Small intestine (tissue), 16 donors: ENCODE data around the gene SLIRP. TPM values are rescaled to one million over a fixed set of nuclear protein-coding genes. Genes with fewer than 3 reads are reported as not detected.
"Not testable (repeated sequence)": the region's sequence is repeated elsewhere in the genome, so short reads cannot be mapped to it uniquely, and the experiment has no call there.

ENCODE experiments used
- DNase-seq, 2 donors: peaks; one replicate each; pipeline versions ENCODE4 v3.0.0 to v3.0.0-alpha.2; 2013
- FAIRE-seq: peaks from 2 replicates; lab custom pipeline; 2012; peaks lifted over from hg19 to GRCh38; lab: Jason Lieb, UNC
- H3K27ac ChIP-seq, 3 donors: one replicate each; pipeline ENCODE4 v1.5.1; 2013; ENCODE audit warnings: low read length in 2 of 3, mild to moderate bottlenecking in 2 of 3, control low read depth in 1 of 3, inconsistent platforms in 1 of 3, low read depth in 1 of 3, moderate library complexity in 1 of 3
- H3K27me3 ChIP-seq, 3 donors: one replicate each; pipeline ENCODE4 v1.6.1; 2013; ENCODE audit warnings: low read length in 3 of 3, inconsistent platforms in 1 of 3; ENCODE audit not compliant: control insufficient read depth in 3 of 3, insufficient read depth in 3 of 3
- H3K36me3 ChIP-seq, 3 donors: one replicate each; pipeline ENCODE4 v1.6.1; 2013; ENCODE audit warnings: low read length in 3 of 3, inconsistent platforms in 1 of 3, low read depth in 1 of 3, mild to moderate bottlenecking in 1 of 3, moderate library complexity in 1 of 3; ENCODE audit not compliant: control insufficient read depth in 3 of 3, insufficient read depth in 2 of 3
- H3K4me1 ChIP-seq, 3 donors: one replicate each; pipeline ENCODE4 v1.6.1; 2013; ENCODE audit warnings: low read length in 2 of 3, inconsistent platforms in 1 of 3, low read depth in 1 of 3, mild to moderate bottlenecking in 1 of 3, moderate library complexity in 1 of 3; ENCODE audit not compliant: control insufficient read depth in 3 of 3, insufficient read depth in 2 of 3
- H3K4me3 ChIP-seq, 3 donors: one replicate each; pipeline ENCODE4 v1.5.1; 2013; ENCODE audit warnings: low read length in 3 of 3, control low read depth in 1 of 3, inconsistent platforms in 1 of 3, low read depth in 1 of 3, mild to moderate bottlenecking in 1 of 3, moderate library complexity in 1 of 3
- H3K9me3 ChIP-seq, 2 donors: one replicate each; pipeline ENCODE4 v1.6.1; 2013; ENCODE audit warnings: low read depth in 1 of 2, low read length in 1 of 2; ENCODE audit not compliant: control insufficient read depth in 2 of 2, insufficient read depth in 1 of 2
- WGBS, 3 donors: extraction: QIAGEN DNeasy Blood & Tissue Kit; methylation state at CpG; one replicate each; pipeline ENCODE4 v1.1.7; 2013; 5-methylcytosine and 5-hydroxymethylcytosine counted together
- long read RNA-seq, 10 donors: transcript quantifications; one replicate each; lab custom pipeline, GENCODE V29; 2026
- polyA plus RNA-seq, 4 donors: library from polyadenylated mRNA; stranded (reverse) in 3 of 4; unstranded in 1 of 4; fragments of 200-250 nt in 3 of 4; fragments of 120-200 nt in 1 of 4; gene quantifications; one replicate each; pipeline versions ENCODE4 v1.2.1 to v1.2.3, GENCODE V29; 2013
- donor health status: healthy with polysubstance abuse.
- donor health status: control.
- donor health status: control.
- donor health status: Bipolar disorder and iron deficiency.
- donor health status: healthy.

SLIRP gene
- polyA plus RNA-seq: 100 to 1,000 TPM; 105 to 497 (median 430) TPM
- long read RNA-seq, donor 1: 0 reads
- long read RNA-seq, donor 2, transcript SLIRP-209 (4 exons, 408 nt): major isoform, 56 of 62 reads
- long read RNA-seq, donor 2, partial matches to known transcripts: 0 of 62 reads
- long read RNA-seq, donor 2, other reads (novel, unspliced or antisense): 0 of 62 reads
- long read RNA-seq, donor 3, transcript SLIRP-208 (3 exons, 450 nt): minor isoform, 5 of 139 reads
- long read RNA-seq, donor 3, transcript SLIRP-209 (4 exons, 408 nt): major isoform, 79 of 139 reads
- long read RNA-seq, donor 3, partial matches to known transcripts: 39 of 139 reads
- long read RNA-seq, donor 3, other reads (novel, unspliced or antisense): 11 of 139 reads
- long read RNA-seq, donor 4, partial matches to known transcripts: 0 of 5 reads
- long read RNA-seq, donor 4, other reads (novel, unspliced or antisense): 0 of 5 reads
- long read RNA-seq, donor 5, transcript SLIRP-209 (4 exons, 408 nt): major isoform, 41 of 42 reads
- long read RNA-seq, donor 5, partial matches to known transcripts: 0 of 42 reads
- long read RNA-seq, donor 5, other reads (novel, unspliced or antisense): 0 of 42 reads
- long read RNA-seq, donor 6, transcript SLIRP-209 (4 exons, 408 nt): major isoform, 61 of 71 reads
- long read RNA-seq, donor 6, partial matches to known transcripts: 0 of 71 reads
- long read RNA-seq, donor 6, other reads (novel, unspliced or antisense): 0 of 71 reads
- long read RNA-seq, donor 7: 0 reads
- long read RNA-seq, donor 8, transcript SLIRP-209 (4 exons, 408 nt): major isoform, 5 of 13 reads
- long read RNA-seq, donor 8, partial matches to known transcripts: 7 of 13 reads
- long read RNA-seq, donor 8, other reads (novel, unspliced or antisense): 0 of 13 reads
- long read RNA-seq, donor 9, transcript SLIRP-209 (4 exons, 408 nt): major isoform, 20 of 29 reads
- long read RNA-seq, donor 9, partial matches to known transcripts: 8 of 29 reads
- long read RNA-seq, donor 9, other reads (novel, unspliced or antisense): 0 of 29 reads
- long read RNA-seq, donor 10, transcript SLIRP-207 (3 exons, 729 nt): minor isoform, 7 of 227 reads
- long read RNA-seq, donor 10, transcript SLIRP-209 (4 exons, 408 nt): major isoform, 137 of 227 reads
- long read RNA-seq, donor 10, transcript SLIRP-201 (4 exons, 394 nt): minor isoform, 11 of 227 reads
- long read RNA-seq, donor 10, partial matches to known transcripts: 60 of 227 reads
- long read RNA-seq, donor 10, other reads (novel, unspliced or antisense): 7 of 227 reads

DNA sequence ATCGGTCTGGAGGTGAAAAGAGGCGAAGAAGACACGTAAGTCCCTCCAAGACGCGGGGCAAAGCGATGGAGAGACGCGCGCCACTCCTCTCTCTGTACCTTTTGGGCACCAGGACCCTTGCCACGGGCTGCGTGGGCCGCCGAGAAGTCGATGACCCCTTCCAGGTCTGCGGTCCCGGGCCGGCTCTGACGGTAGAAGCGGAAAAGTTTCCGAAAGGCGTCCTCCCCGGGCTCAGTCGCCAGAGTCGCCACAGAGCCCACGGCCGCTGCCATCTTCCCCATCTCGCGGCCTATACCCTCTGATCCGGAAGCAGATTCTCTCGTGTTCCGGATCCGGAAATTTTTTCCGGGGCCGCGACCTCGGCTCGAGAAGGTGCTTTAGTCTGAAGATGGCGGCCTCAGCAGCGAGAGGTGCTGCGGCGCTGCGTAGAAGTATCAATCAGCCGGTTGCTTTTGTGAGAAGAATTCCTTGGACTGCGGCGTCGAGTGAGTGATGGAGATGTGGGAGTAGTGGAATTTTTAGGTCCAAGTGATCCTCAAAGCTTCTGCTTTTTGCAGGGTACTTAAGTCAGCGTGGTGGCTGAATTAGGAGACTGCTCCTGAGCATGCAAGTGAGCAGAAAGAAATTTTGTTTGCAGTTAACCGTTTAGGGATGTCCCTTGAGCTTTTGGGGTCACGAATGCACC is at the start of gene SLIRP, which contains the start of gene ALKBH1:
TSS of gene SLIRP (plus strand) at position 380 of the 685 bp plus-strand sequence. CDS start at position 389, 9 bp downstream.
TSS of gene ALKBH1 (minus strand) at position 300 of the 685 bp plus-strand sequence. CDS start at position 281, 19 bp downstream.
- Histone ChIP-seq H3K27me3 (no peaks in the 10 kb centered on the region), H3K4me3 (peak within 1 kb of the TSS; percentile 61 to 100 (median 83)), H3K27ac (peak within 1 kb of the TSS; percentile 39 to 72 (median 48)), H3K4me1 (peaks cover 4 to 15% (median 13%) of the 10 kb centered on the region in 3 donors), H3K9me3 (no peaks in the 10 kb centered on the region), H3K36me3 (peaks cover 2 to 24% (median 7%) of the 10 kb centered on the region in 3 donors)
- FAIRE-seq: no peak
- WGBS, 3 donors: 0% methylated on average over 46 to 49 of the region's 49 CpGs
- peak; percentile 92 to 95 for DNase-seq

DNA sequence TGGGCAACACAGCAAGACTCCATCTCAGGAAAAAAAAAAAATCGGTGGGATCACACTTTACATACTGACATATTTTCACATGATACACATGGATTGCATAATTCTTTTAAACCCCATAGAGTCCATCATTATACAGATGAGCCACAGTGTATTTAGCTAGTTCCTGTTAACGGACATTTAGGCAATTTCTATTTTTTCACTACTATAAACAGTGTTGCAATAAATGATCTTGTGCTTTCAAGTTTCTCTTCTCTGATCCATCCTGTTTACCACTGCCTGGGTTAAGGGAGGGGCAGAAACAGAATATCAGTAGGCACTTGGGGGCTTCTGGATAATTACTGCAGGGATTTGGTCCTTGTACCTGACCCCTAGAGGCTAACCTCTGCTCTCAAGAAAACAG is 48.1 kb upstream of the SLIRP start:
- Histone ChIP-seq H3K4me3 (no peak overlapping the region), H3K4me1 (no peaks in the 10 kb centered on the region), H3K27ac (peak overlapping the region in 1 of 3 donors; percentile 22), H3K36me3 (no peaks in the 10 kb centered on the region), H3K27me3 (peaks cover 0 to 3% (median 0%) of the 10 kb centered on the region in 3 donors), H3K9me3 (no peaks in the 10 kb centered on the region)
- WGBS, 3 donors: 63 to 90% (median 80%) methylated on average over 2 of the region's 2 CpGs
- DNase-seq (no peak), FAIRE-seq (no peak)

DNA sequence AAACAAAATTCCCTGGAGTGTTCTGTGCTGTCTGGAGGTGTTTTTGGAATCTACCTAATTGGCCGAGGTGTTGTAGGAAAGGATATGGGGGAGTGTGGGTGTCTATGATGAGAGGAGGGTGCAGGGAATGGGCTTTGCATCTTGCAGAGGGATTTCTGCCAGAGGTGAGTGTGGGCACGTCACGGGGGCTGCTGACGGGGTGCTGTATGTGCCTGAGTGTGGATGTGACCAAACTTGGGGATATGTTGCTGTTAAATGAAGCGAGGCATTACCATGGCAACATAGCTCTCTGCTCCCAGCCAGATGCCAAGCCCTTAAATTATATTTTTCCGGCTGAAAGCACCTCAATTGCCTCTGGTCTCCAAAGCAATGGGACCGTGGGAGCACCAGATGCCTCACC is 47.1 kb upstream of the SLIRP start:
- no peaks in the 10 kb centered on the region for H3K9me3 ChIP-seq
- H3K27me3 ChIP-seq: peaks cover 0 to 3% (median 0%) of the 10 kb centered on the region in 3 donors
- H3K4me3 ChIP-seq: no peak overlapping the region
- no peak overlapping the region for H3K27ac ChIP-seq
- 87 to 93% (median 91%) methylated on average over 7 of the region's 7 CpGs for WGBS, 3 donors
- H3K36me3 ChIP-seq: no peaks in the 10 kb centered on the region
- DNase-seq: no peak
- FAIRE-seq: no peak
- no peaks in the 10 kb centered on the region for H3K4me1 ChIP-seq

- not testable (repeated sequence) for H3K9me3 ChIP-seq, FAIRE-seq, H3K27me3 ChIP-seq, H3K36me3 ChIP-seq, H3K27ac ChIP-seq, H3K4me3 ChIP-seq, H3K4me1 ChIP-seq, DNase-seq
- WGBS, 3 donors: 70 to 75% (median 72%) methylated on average over 2 to 9 of the region's 9 CpGs
Measured at GRCh38 chr14:77661562-77661961, 46.3 kb upstream of the SLIRP start.

- 61 to 67% (median 63%) methylated on average over 6 of the region's 6 CpGs for WGBS, 3 donors
- no peak for FAIRE-seq
Measured at GRCh38 chr14:77663293-77663692, 44.6 kb upstream of the SLIRP start.

DNA sequence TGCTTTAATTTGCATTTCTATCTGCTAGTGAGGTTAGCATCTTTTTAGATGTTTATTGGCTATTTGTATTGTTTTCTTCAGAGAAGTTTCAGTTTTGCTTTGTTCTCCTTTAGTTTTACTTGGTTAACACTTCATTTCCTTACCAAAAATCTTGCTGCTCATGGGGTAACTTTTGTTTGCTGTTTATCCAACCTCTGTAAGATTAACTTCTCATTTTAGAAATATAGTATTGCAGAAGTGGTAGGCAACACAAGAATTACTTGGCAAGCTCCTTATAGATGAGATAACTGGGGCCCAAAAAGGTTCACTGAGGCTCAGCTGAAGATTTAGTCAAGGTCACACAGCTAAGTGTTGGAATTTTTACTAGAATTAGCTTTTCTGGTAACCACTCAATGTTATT is 40.6 kb upstream of the SLIRP start:
- Histone ChIP-seq H3K9me3 (no peaks in the 10 kb centered on the region), H3K27me3 (no peaks in the 10 kb centered on the region), H3K4me1 (no peaks in the 10 kb centered on the region), H3K4me3 (no peak overlapping the region), H3K27ac (no peak overlapping the region), H3K36me3 (peaks cover 0 to 3% (median 0%) of the 10 kb centered on the region in 3 donors)
- DNase-seq: no peak
- FAIRE-seq: no peak

More at GRCh38 chr14:77663293-77663692, 44.6 kb upstream of the SLIRP start:
- Histone ChIP-seq H3K36me3 (no peaks in the 10 kb centered on the region), H3K27ac (no peak overlapping the region), H3K4me3 (no peak overlapping the region), H3K9me3 (no peaks in the 10 kb centered on the region), H3K27me3 (peaks cover 0 to 3% (median 0%) of the 10 kb centered on the region in 3 donors), H3K4me1 (no peaks in the 10 kb centered on the region)
- DNase-seq: no peak

- Histone ChIP-seq H3K36me3 (peaks cover 5 to 23% (median 9%) of the 10 kb centered on the region in 3 donors), H3K27me3 (no peaks in the 10 kb centered on the region), H3K4me1 (peaks cover 0 to 3% (median 2%) of the 10 kb centered on the region in 3 donors), H3K9me3 (no peaks in the 10 kb centered on the region), H3K4me3 (no peak overlapping the region), H3K27ac (no peak overlapping the region)
- FAIRE-seq: no peak
- DNase-seq: no peak
Measured at GRCh38 chr14:77673193-77673592, 34.7 kb upstream of the SLIRP start.
